ENCODE measurements around the gene LMO1. TPM values are rescaled to one million over a fixed set of nuclear protein-coding genes. Genes with fewer than 3 reads are reported as not detected.

LMO1 gene
- total and polyA plus RNA-seq, 9 of the 15 experiments (the other 6 are each of a cell fraction or from before 2014, with no cell fraction given) = not detected

GRCh38 chr11:8206251-8207079 lies 57.2 kb downstream of the LMO1 start (continued):
- TF ChIP-seq NBN (IDR thresholded peaks at IDR 0.05; ENCODE audit: low read depth) = peak; percentile 47; the same call in 1 of the 2 replicates
- TF ChIP-seq C11orf30 (IDR thresholded peaks at IDR 0.05; ENCODE audit: low read depth) = peak; percentile 83
- no peak for TF ChIP-seq CBX5 (IDR thresholded peaks at IDR 0.05; ENCODE audit: borderline replicate concordance, low read depth)
- TF ChIP-seq FOXO4 (CRISPR knock-in tag; IDR thresholded peaks at IDR 0.05) = 0 out of 2 replicates have a peak, but pooled peaks have one; percentile 23
- no peak for TF ChIP-seq ZFP36 (IDR thresholded peaks at IDR 0.05; ENCODE audit: low read depth, low read length, partially characterized antibody)
- no peak for TF ChIP-seq ZNF586 (CRISPR knock-in tag; conservative IDR thresholded peaks at IDR 0.05)
- no peak for TF ChIP-seq KLF10 (CRISPR knock-in tag; IDR thresholded peaks at IDR 0.05)
- TF ChIP-seq ZBTB5 (IDR thresholded peaks at IDR 0.05) = no peak
- peak; percentile 43; the same call in 1 of the 2 replicates for TF ChIP-seq MTA3 (IDR thresholded peaks at IDR 0.05; ENCODE audit: borderline replicate concordance)
- TF ChIP-seq ATF7 (IDR thresholded peaks at IDR 0.05) = peak; percentile 48; the same call in 1 of the 2 replicates
- TF ChIP-seq SUPT5H (IDR thresholded peaks at IDR 0.05) = no peak
- TF ChIP-seq STAT5A (IDR thresholded peaks at IDR 0.05; ENCODE audit: borderline replicate concordance, low read length) = peak; percentile 92
- no peak; the same call in 1 of the 2 replicates for TF ChIP-seq LCOR (CRISPR knock-in tag; IDR thresholded peaks at IDR 0.05)
- no peak for TF ChIP-seq HMBOX1 (IDR thresholded peaks at IDR 0.05)
- TF ChIP-seq HDAC1 (IDR thresholded peaks at IDR 0.05) = peak in 1 of 2 experiments; percentile 55; a peak in 1 of 4 replicates
- TF ChIP-seq ZNF551 (CRISPR knock-in tag; IDR thresholded peaks at IDR 0.05) = no peak
- TF ChIP-seq MCM5 (IDR thresholded peaks at IDR 0.05; ENCODE audit: low read depth) = no peak
- no peak for TF ChIP-seq ZC3H8 (IDR thresholded peaks at IDR 0.05)
- no peak for TF ChIP-seq PCBP2 (IDR thresholded peaks at IDR 0.05; ENCODE audit: low read depth, low read length, poor library complexity, severe bottlenecking)
- TF ChIP-seq ZNF830 (CRISPR knock-in tag; IDR thresholded peaks at IDR 0.05) = no peak
- no peak for TF ChIP-seq ASH1L (IDR thresholded peaks at IDR 0.05; ENCODE audit: borderline replicate concordance, low read depth, partially characterized antibody)
- no peak for TF ChIP-seq WHSC1 (IDR thresholded peaks at IDR 0.05; ENCODE audit: low read length)
- no peak for TF ChIP-seq RBM34 (IDR thresholded peaks at IDR 0.05; ENCODE audit: borderline replicate concordance, insufficient read depth, low read length)
- TF ChIP-seq CXXC5 (CRISPR knock-in tag; IDR thresholded peaks at IDR 0.05) = peak; percentile 100
- TF ChIP-seq ZNF143 (CRISPR knock-in tag; IDR thresholded peaks at IDR 0.05) = no peak
- 0 out of 2 replicates have a peak, but pooled peaks have one; percentile 24 for TF ChIP-seq ILF3 (IDR thresholded peaks at IDR 0.05; ENCODE audit: borderline replicate concordance)
- no peak for TF ChIP-seq GTF2F1 (IDR thresholded peaks at IDR 0.05; ENCODE audit: low read depth, low read length)
- peak; percentile 49; the same call in 1 of the 2 replicates for TF ChIP-seq ZNF239 (CRISPR knock-in tag; IDR thresholded peaks at IDR 0.05)
